HG02798 (cell line): Measurements from ENCODE around the gene HDAC7.
A peak's percentile ranks its signal among the peaks of the same experiment; 100 is the strongest.

Experiments
- ATAC-seq: cut with Tn5 transposase; IDR thresholded peaks from one replicate; pipeline ENCODE4 v1.9.1; 2021; ENCODE audit warnings: mild to moderate bottlenecking; ENCODE audit not compliant: unreplicated experiment, poor library complexity

HDAC7 gene

DNA sequence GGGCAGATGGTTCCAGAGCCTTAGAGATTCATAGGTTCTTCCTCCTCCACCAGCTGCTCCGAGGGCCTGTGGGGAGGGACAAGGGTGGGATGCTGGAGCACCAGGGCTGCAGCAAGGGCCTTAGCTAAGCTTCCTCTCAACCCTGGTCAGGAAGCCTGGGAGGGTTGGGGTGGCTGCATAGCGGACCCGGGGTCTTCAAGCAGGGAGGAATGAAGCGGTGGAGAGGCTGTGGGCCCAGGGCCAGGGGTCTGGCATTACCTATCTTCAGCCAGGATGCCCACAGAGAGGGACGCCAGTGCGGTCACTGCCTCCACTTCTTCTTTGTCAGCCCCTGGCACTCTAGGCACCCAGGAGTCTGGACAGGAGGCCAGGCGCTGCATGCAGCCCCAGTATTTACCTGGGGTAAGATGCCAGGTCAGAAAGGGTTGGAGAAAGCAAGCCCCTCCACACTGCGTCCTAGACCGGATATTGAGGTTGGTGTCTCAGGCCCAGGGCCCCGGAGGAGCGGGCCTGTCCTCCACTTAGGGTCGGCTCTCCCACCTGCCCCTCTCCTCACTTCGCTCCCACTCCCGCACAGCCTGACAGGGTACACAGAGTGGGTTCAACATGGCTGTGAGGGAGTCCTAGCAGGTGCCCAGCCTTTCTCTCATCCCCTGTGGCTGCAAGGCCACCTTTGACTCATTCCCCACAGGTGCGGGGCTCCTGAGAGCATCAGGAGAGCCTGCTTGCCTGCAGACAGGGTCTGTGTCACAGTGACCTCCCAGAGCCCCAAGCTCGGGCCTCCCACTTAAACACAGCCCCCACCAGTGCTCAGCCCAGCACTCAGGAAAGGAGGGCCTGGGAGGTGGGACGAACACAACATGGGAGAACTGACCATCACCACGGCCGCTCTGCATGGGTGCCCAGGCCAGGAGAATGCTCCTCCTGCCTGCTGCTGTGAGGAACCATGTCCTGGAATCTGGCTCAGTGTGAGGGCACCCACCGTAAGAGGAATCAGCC lies 35.6 kb downstream of the HDAC7 start:
- no peak for ATAC-seq

DNA sequence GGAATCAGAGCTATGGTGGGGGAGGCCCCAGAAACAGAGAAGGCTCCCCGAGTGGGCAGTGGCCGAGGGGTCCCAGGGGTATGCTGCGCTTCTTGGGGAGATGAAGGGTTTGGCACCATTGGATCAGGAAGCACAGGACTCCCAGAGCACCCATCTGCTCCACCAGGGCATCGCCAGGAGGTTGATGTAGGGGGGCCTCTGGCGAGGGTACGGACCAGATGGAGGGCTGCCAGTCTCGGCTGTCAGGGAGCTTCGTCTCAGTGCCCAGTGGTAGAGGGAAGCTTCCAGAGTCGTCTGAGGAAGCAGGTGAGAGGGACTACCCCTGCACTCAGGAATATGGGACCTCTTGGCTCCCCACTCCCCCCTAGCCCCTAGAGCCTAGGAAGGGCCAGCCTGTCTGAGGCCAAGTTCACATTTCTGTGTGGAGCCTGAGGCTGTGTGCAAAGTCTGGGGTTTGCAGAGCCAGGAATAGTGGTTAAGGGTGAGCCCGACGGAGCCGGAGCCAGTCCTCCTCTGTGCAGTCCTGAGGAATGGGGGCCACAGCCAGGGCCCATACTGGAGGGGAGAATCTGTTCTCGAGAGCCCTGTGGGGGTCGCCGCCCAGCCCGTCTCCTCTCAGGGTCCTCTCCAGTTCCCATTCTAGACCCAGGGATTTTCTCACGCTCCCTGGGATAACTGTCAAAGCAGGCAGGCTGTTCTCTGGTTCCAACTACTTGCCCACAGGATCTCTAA lies 36.5 kb downstream of the HDAC7 start:
- no peak for ATAC-seq

DNA sequence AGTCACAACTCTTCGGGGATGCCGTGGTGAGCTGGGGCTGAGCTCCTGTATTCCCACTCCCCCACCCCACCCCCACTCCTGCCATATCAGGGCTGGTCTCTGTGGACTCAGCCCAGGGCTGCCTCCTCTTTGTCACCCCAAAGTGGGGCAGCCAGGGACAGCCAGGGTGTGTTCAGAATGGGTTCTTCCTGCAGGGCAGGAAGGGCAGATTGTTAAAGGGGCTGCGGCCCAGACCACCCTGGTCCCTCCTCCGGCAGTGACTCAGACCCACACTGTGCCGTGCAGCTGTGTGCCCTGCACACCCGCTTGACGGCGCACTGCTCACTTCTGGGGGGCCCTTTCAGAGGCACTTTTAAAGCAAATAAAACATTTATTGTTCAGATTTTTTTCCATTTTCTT lies 37.3 kb downstream of the HDAC7 start:
- no peak for ATAC-seq

DNA sequence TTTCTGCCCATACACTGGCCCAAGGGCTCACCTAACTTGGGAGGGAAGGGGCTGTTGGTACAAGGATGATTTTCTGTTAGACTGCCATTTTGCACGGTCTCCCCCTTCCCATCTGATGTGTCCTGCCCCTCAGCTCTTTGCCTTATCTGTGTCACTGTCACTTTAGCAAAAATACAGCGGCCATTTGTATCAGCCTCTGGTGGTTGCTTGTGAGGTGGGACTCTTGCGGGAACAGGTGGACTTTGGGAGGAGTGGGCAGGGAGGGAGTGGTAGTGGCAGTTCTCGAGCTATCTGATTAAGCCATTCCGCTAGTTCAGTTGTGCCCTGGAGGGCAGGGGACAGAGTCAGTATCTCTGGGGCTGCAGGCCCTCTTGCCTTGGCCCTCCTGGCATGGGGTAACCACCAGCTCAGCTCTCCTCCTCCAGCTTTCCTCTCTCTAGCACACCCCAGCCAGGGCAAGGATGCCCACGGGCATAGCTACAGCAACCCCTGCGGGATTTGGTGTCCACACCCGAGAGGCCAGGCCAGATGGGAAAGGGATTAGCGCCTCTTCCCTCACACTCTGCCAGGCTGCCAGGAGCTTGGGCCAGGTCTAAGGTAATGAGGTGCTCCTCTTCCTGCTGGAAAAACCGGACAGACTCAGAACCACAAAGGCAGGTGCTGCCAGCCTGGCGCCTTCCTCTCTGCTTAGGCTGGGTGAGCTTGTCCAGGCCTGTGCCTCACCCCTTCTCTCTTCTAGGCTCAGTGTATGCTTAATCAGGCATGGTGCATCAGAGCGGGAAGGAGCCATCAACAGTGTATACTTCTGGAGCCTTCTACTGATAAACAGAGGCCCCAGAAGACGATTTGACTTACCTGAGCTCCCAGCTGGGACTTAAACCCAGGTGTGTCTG lies 38.0 kb downstream of the HDAC7 start:
- no peak for ATAC-seq

DNA sequence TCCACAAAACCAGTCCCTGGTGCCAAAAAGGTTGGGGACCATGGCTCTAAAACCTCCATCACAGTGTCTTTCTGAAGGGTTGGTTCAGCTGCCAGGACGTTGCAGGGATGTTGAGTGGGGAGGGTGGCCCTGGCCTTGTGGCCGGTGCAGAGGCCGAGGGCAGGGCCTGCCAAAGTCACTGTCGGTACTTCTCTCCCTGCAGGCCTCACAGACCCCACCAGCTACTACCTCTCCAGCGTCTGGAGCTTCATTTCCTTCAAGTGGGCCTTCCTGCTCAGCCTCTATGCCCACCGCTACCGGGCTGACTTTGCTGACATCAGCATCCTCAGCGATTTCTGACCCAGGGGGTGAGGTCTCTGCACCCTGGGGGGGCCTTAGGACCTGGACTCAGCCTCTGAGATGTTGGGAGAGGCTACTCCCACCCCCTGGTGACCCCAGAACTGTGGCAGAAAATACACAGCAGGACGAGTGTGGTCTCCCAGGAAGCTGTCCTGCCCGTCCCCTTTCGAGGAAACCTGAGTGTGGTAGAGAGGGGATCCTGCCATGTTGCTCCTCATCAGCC lies 39.7 kb downstream of the HDAC7 start:
- no peak for ATAC-seq

DNA sequence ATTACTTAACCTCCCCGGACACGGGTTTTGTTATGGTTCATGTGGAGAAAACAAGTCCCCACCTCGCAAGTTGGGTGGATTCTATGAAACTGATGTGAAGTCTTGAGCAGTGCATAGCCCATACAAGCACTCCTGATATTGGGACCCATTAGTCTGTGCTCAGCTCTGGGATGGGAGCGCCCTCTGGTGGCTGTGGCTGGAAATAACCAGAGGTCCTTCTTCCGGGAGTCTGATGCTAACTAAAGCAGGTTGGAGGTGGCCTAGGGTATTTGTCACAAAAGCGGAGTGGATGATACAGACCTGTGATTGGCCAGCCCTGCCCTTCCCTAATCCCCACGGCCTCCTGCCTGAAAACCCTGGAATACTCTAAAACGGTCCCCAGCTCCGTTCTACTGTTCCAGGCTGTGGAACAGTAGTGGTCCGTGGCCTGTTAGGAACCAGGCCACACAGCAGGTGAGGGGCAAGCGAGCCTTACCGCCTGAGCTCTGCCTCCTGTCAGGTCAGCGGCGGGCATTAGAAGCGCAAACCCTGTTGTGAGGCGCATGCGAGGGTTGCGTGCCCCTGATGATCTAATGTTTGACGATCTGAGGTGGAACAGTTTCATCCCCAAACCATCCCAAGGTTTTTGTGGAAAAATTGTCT lies 40.3 kb downstream of the HDAC7 start:
- ATAC-seq: peak; percentile 88

DNA sequence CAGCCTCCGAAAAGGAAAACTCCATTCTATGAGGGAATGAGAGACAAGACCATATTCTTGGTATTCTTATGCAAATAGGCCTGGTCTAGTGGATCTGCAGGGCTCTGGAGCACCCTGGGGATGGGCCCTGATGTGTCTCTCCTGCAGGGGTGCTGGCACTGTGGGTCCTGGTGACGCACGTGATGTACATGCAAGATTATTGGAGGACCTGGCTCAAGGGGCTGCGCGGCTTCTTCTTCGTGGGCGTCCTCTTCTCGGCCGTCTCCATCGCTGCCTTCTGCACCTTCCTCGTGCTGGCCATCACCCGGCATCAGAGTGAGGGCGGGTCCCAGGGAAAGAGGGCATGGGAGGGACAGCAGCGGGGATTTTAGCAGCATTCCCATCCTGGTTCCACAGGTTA lies 40.8 kb downstream of the HDAC7 start:
- ATAC-seq: no peak

DNA sequence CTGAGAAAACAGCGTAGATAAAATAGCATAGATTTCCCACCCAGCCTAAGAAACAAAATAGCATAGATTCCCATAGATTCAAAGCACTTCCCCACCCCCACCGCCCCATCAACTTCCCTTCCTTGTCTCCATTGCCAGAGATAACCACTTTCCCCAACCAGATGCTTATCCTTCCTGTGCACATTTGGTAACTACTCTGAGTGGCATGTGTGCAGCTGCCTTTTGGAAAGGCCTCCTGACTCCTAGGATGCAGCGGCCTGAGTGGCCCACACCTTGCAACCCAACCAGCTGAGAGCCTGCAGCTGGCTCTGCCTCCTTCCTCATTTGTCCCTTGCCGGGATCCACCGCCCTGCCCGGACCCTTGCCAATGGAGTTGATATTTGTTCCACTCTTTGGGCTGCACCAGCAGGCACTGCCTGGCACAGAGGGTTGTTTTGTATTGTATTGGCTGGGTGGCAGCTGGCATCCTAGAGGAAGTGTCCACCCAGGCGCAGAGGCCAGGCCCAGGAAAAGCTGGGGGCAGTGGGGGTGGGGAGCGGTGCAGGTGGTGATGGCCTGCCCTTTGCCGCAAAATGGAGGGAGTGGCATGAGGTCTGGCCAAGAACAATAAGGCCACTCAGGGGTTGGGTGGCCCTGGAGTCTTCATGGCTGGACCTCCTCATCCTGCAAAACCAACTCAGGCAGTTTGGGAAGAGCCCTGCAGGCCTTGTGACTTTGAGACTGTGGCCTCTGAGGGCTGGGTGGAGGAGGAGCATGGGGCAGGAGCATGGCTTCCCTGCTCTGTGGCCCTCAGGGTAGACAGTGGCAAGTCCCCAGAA lies 41.8 kb downstream of the HDAC7 start:
- ATAC-seq: no peak

DNA sequence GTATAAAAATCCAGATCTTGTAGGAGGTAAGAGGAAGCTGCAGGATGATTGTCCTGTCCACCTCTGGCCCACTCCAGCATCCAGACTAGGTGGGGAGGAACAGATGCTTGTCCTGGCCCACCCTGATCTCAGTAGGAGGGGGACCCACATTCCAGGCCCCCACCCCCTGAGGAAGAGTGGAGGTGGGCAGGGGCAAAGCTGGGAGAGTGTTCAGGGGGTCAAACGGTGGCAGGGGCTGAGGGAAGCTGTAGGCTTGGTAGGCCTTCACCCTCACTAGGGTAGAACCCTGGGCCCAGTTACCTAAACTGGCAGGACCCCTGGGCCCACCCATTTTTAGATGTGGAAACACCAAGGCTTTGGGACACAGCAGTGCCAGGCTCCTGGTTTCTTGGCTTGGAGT lies 42.6 kb downstream of the HDAC7 start:
- ATAC-seq: no peak

DNA sequence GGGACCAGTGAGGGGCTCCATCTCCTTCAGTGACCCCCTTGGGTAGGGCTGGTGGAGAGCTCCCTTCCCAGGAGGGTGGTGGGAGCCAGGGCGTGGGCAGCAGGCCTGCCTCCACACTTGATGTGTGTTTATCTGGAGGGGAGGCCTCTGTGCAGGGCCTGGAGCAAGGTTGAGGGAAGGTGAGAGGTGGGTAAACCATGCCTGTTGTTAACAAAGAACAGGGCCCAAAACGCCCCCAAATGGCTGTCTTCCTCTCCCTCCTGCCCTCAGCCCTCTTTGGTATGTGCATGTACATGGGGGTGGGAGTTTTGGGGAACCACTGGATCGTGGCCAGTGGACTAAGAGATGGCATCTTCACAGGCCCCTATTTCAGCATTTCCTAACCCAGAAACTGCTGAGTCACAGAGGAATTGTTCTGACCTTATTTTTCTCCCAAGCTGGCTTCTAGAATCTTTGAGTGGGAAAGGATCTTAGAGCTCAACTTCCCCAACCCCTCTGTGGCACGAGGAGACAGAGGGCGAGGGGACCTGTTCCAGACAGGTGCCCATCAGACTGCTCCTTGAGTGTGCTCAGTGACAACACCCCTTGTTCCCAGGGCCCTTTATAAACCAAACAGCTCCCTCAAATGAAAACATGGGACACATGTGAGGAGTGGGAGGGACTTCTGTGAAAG lies 43.1 kb downstream of the HDAC7 start:
- ATAC-seq: no peak

DNA sequence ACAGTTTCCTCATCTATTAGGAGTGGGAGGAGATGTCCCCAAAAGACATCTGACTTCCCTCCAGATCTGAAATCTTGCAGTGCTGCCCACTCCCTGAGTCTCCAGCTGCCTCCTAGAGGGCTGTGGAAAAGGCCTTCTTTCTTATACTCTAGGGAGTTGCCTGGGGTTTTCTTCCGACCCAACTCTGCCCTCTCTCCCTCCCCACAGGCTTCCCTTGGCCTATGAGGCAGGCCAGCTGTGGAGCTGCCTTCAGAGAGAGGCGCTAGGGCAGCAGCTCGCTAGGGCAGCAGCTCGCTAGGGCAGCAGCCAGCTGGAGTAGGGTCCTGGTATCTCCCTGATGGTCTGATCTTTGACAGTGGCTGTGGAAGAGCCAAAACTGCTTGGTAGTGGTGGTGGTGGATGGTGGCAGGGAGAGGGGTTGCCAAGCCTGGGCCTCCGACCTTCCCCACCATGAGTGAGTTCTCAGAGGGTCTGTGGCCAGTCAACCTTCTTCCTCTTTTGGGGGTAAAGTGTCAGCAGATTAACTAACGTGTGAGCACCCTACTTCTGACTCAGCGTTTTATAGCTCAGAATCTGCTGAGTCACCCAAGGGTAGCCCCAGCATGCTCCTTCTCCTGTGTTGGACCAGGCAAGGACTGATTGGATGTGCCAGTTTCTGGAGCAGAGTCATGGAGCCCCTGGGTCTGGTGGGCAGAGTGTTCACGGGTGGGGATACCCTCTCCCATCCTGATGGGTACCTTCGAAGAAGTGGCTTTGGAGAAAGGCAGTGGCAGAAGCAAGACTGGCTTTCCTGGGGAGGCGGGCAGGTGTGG lies 44.4 kb downstream of the HDAC7 start:
- no peak for ATAC-seq

DNA sequence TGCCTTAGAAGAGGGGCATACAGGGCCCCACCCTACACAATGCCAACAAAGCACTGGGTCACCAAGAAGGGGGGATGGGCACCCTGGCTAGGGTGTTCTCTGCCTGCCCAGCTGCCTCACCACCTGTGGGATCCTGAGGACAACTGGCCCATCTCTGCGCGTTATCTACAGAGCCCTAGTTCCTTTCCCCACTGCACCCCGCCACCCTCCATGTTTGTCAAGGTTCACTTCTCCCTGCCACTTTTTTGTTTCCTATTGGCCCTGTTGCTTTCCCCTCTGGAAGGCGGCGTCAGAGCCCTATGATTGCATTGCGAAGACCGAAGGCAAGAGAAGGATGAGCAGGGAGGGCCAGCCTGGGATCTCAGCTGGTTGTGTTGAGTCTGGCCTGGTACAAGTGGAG lies 45.0 kb downstream of the HDAC7 start:
- no peak for ATAC-seq

DNA sequence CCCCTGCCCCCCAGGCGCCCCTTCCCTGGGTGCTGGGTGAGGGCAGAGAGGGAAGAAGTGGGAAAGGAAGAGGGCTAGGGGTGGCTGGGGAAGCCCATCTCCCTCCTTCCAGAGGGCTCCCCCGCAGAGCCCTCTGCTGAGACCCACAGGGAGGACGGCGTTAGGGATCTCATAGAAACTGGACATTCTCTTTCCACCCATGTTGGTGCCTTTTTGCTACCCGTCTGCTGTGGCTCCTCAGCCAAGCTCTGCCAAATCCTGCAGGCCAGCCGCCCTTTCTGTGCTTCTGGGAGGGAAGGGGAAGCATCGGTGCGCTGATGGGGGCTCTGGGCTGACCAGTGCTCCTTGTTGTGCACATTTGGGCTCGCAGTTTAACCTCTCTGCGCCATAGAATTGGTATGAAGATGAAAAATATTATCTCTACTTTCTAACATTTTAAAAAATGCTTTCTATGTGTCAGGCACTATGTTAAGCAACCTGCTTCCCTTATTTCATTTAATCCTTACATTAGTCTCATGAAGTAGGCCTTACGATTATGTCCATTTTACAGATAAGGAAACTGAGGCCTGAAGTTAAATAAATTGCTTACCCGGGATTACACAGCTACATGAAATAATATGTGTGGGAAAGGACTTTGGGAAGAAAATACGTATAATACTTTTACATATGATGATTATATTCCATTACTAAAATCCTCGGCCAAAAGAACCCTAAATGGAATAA lies 45.7 kb downstream of the HDAC7 start:
- no peak for ATAC-seq

DNA sequence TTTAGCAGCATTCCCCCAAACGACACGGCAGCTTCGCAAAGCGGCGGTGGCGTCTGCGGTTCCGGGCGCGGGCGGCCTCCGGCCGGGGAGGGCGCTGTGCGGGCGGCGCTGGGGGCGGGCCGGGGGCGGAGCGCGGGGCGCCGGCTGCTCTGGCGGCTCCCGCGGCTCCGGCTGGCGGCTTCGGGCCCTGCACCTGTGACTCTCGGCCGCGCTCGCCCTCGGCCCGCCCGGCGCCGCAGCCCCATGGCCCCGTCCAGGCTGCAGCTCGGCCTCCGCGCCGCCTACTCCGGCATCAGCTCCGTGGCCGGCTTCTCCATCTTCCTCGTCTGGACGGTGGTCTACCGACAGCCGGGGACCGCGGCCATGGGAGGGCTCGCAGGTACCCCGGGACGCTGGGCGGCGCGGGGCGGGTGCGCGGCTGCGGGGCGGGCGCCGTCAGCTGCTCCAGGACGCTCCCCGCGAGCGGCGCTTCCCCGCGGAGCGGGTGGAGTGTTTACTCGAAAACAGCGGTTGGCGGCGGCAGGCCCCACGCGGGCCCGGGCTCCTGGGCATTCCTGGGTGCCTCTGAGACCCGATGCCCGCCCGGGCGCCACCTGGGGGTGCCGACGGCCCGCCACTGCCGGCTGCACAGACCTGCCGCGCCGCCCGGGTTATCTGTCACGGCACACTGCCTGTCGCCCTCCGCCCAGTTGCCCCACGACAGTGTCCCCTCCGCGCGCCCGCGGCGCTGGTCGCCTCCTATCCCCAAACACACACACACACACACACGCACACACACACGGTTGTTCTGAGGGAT lies 46.4 kb downstream of the HDAC7 start, which contains the start of gene SLC48A1:
SLC48A1 (plus strand) TSS at position 177 of the 796 bp plus-strand sequence; CDS start at position 244, 67 bp downstream.
- peak; percentile 90 for ATAC-seq

DNA sequence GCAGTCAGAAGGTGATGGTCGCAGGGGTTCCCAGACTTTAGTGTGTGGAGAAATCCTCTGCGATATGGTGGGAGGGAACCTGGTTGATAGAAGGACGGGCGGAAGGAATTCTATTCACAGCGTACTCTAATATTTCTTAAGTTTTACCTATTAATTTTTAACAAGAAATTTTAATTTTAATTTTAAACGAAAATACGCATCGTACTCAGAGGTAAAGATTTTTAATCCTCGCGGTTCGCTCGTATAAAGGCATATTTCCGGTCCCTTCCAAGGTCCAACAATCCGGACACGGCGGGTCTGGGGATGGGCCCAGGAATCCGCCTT lies 47.0 kb downstream of the HDAC7 start:
- no peak for ATAC-seq

DNA sequence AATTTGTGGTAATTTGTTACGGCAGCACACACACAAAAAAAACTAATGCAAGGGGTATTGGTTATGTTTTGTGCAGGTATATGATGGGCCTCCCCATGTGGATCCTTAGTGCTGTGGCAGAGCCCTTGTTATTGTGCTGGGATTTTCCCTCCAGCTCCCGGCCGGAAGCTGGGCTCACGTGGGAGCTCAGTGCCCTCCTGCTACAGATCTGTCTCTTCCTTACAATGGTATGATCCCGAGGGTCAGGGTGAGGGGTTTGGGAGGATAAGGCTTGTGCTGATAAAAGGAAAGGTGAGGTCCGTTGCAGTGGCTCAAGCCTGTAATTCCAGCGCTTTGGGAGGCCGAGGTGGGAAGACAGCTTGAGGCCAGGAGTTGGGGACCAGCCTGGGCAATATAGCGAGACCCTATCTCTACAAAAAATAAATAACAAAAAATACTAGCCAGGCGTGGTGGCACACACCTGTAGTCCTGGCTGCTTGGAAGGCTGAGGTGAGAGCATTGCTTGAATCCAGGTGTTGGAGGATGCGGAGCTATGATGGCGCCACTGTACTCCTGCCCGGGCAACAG lies 47.5 kb downstream of the HDAC7 start:
- no peak for ATAC-seq
